Measurements from ENCODE around the gene ZNF260.

GRCh38 chr19:36483653-36484052 lies 44.4 kb downstream of the ZNF260 start:
- TF ChIP-seq CTCF (IDR thresholded peaks at IDR 0.05) = no peak
- no peak for TF ChIP-seq POLR2A (IDR thresholded peaks at IDR 0.05)
